Astrocyte (in vitro differentiated cells and primary cell): ENCODE results near the gene RETREG2. TPM values are rescaled to one million over a fixed set of nuclear protein-coding genes. Genes with fewer than 3 reads are reported as not detected.

Source experiments
- DNase-seq: peaks from one replicate; pipeline ENCODE4 v3.0.0-alpha.2; 2010; ENCODE audit warnings: low read depth
- FAIRE-seq: peaks from 2 replicates; lab custom pipeline; 2011; peaks lifted over from hg19 to GRCh38; lab: Jason Lieb, UNC
- H2AFZ ChIP-seq: 2 replicates; pipeline ENCODE4 v1.6.0; 2012; ENCODE audit warnings: low read depth, low read length, inconsistent platforms
- H3K27ac ChIP-seq: 2 replicates; pipeline ENCODE4 v1.5.1; 2011; ENCODE audit warnings: low read depth, low read length, inconsistent platforms
- H3K27me3 ChIP-seq: 2 replicates; pipeline ENCODE4 v1.6.0; 2011; ENCODE audit warnings: low read length, inconsistent platforms; ENCODE audit not compliant: insufficient read depth
- H3K36me3 ChIP-seq: 2 replicates; pipeline ENCODE4 v1.5.1; 2011; ENCODE audit warnings: low read length, inconsistent platforms; ENCODE audit not compliant: insufficient read depth
- H3K4me1 ChIP-seq: 2 replicates; pipeline ENCODE4 v1.5.1; 2011; ENCODE audit warnings: low read length, inconsistent platforms; ENCODE audit not compliant: insufficient read depth
- H3K4me2 ChIP-seq: 2 replicates; pipeline ENCODE4 v1.6.0; 2012; ENCODE audit warnings: low read length, inconsistent platforms
- H3K4me3 ChIP-seq: 2 replicates; pipeline ENCODE4 v1.5.1; 2011; ENCODE audit warnings: low read depth, mild to moderate bottlenecking, low read length, inconsistent platforms; ENCODE audit not compliant: insufficient read depth
- H3K79me2 ChIP-seq: 2 replicates; pipeline ENCODE4 v1.6.0; 2012; ENCODE audit warnings: mild to moderate bottlenecking, low read length, inconsistent platforms; ENCODE audit not compliant: insufficient read depth
- H3K9ac ChIP-seq: 2 replicates; pipeline ENCODE4 v1.6.0; 2012; ENCODE audit warnings: mild to moderate bottlenecking, low read length, inconsistent platforms
- H3K9me3 ChIP-seq: 2 replicates; pipeline ENCODE4 v1.5.1; 2012; ENCODE audit warnings: low read depth, mild to moderate bottlenecking, low read length, inconsistent platforms; ENCODE audit not compliant: insufficient read depth
- H4K20me1 ChIP-seq: 2 replicates; pipeline ENCODE4 v1.6.0; 2012; ENCODE audit warnings: low read length, inconsistent platforms; ENCODE audit not compliant: insufficient read depth
- H3K27ac Mint-ChIP-seq: one replicate; pipeline ENCODE4 v1.8.0; 2021; ENCODE audit warnings: mild to moderate bottlenecking, mixed read lengths; ENCODE audit not compliant: unreplicated experiment
- H3K27me3 Mint-ChIP-seq: one replicate; pipeline ENCODE4 v1.8.0; 2021; ENCODE audit warnings: low read depth, mixed read lengths; ENCODE audit not compliant: unreplicated experiment
- H3K36me3 Mint-ChIP-seq: one replicate; pipeline ENCODE4 v1.8.0; 2021; ENCODE audit warnings: low read depth, mixed read lengths; ENCODE audit not compliant: unreplicated experiment
- H3K4me1 Mint-ChIP-seq: one replicate; pipeline ENCODE4 v1.8.0; 2021; ENCODE audit warnings: low read depth, mixed read lengths; ENCODE audit not compliant: unreplicated experiment
- H3K4me3 Mint-ChIP-seq: one replicate; pipeline ENCODE4 v1.8.0; 2021; ENCODE audit warnings: mild to moderate bottlenecking, moderate library complexity, mixed read lengths; ENCODE audit not compliant: unreplicated experiment
- H3K9me3 Mint-ChIP-seq: one replicate; pipeline ENCODE4 v1.8.0; 2021; ENCODE audit warnings: mild to moderate bottlenecking, mixed read lengths; ENCODE audit not compliant: unreplicated experiment
- EZH2 ChIP-seq: IDR thresholded peaks from 2 replicates; pipeline ENCODE4 v1.6.1; 2012; ENCODE audit warnings: mild to moderate bottlenecking, low read length, inconsistent platforms; ENCODE audit not compliant: insufficient read depth
- total RNA-seq: library from RNA; stranded (reverse); gene quantifications from 2 replicates; pipeline ENCODE4 v1.2.1, GENCODE V29; 2021
- TF ChIP-seq, protein P1 (sequence below): IDR thresholded peaks from 2 replicates; pipeline ENCODE4 v1.5.1; 2011; ENCODE audit warnings: low read depth, mild to moderate bottlenecking, inconsistent platforms, low read length, moderate library complexity; ENCODE audit not compliant: insufficient read depth

Gene RETREG2
- total RNA-seq, 1 donor from 2014 or later = 54.8 TPM

DNA sequence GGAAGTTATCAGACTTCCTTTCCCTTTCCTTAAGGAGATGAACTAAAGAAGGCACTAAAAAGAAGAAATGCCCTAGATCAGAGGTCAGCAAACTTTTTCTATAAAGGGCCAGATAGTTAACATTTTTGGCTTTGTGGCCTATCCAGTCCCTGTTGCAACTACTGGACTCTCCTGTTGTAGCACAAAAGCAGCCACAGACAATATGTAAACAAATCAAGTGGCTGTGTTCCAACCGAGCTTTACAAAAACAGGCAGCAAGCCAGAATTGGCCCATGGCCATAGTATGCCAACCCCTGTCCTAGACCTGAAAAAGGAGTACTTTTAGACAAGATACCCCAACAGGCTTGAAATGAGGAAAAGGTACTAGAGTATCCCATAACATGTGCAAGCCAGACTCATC, 28.4 kb upstream of the RETREG2 start:
- Histone ChIP-seq H3K4me1 (no peaks in the 10 kb centered on the region), H3K36me3 (no peaks in the 10 kb centered on the region), H3K27me3 (no peaks in the 10 kb centered on the region), H3K27ac (no peak overlapping the region), H3K4me3 (no peak overlapping the region), H3K9ac (no peak overlapping the region), H2AFZ (no peak overlapping the region), H3K79me2 (no peaks in the 10 kb centered on the region), H4K20me1 (no peaks in the 10 kb centered on the region), H3K9me3 (no peaks in the 10 kb centered on the region), H3K4me2 (no peak overlapping the region)
- DNase-seq = no peak
- H3K27me3 Mint-ChIP-seq = no peaks in the 10 kb centered on the region
- H3K9me3 Mint-ChIP-seq = no peaks in the 10 kb centered on the region
- H3K4me1 Mint-ChIP-seq = no peaks in the 10 kb centered on the region
- H3K36me3 Mint-ChIP-seq = peaks cover 14% of the 10 kb centered on the region
- no peak overlapping the region for H3K4me3 Mint-ChIP-seq
- no peak overlapping the region for H3K27ac Mint-ChIP-seq
- FAIRE-seq = no peak
- TF ChIP-seq EZH2 = no peak

GRCh38 chr2:219155054-219155644, 22.9 kb upstream of the RETREG2 start:
- TF ChIP-seq, protein P1, sequence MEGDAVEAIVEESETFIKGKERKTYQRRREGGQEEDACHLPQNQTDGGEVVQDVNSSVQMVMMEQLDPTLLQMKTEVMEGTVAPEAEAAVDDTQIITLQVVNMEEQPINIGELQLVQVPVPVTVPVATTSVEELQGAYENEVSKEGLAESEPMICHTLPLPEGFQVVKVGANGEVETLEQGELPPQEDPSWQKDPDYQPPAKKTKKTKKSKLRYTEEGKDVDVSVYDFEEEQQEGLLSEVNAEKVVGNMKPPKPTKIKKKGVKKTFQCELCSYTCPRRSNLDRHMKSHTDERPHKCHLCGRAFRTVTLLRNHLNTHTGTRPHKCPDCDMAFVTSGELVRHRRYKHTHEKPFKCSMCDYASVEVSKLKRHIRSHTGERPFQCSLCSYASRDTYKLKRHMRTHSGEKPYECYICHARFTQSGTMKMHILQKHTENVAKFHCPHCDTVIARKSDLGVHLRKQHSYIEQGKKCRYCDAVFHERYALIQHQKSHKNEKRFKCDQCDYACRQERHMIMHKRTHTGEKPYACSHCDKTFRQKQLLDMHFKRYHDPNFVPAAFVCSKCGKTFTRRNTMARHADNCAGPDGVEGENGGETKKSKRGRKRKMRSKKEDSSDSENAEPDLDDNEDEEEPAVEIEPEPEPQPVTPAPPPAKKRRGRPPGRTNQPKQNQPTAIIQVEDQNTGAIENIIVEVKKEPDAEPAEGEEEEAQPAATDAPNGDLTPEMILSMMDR = peak; percentile 41
- no peak for TF ChIP-seq EZH2
- Mint-ChIP-seq H3K4me1 (peaks cover 18% of the 10 kb centered on the region), H3K36me3 (peaks cover 4% of the 10 kb centered on the region), H3K27ac (no peak overlapping the region), H3K9me3 (no peaks in the 10 kb centered on the region), H3K4me3 (no peak overlapping the region), H3K27me3 (no peaks in the 10 kb centered on the region)
- FAIRE-seq (no peak), DNase-seq (peak; percentile 17)
- Histone ChIP-seq H2AFZ (no peak overlapping the region), H3K9ac (no peak overlapping the region), H3K79me2 (no peaks in the 10 kb centered on the region), H3K4me2 (no peak overlapping the region), H3K27me3 (no peaks in the 10 kb centered on the region), H3K4me1 (peaks cover 4% of the 10 kb centered on the region), H3K4me3 (no peak overlapping the region), H3K9me3 (no peaks in the 10 kb centered on the region), H3K36me3 (peaks cover 4% of the 10 kb centered on the region), H3K27ac (no peak overlapping the region), H4K20me1 (no peaks in the 10 kb centered on the region)

GRCh38 chr2:219157396-219157795, 20.7 kb upstream of the RETREG2 start:
- Mint-ChIP-seq H3K27me3 (peaks cover 3% of the 10 kb centered on the region), H3K36me3 (peaks cover 4% of the 10 kb centered on the region), H3K9me3 (no peaks in the 10 kb centered on the region), H3K4me3 (no peak overlapping the region), H3K4me1 (peaks cover 18% of the 10 kb centered on the region), H3K27ac (no peak overlapping the region)
- no peak overlapping the region for H3K27ac ChIP-seq
- no peak for TF ChIP-seq EZH2
- TF ChIP-seq, protein P1 = no peak
- FAIRE-seq = no peak
- H3K4me1 ChIP-seq = peaks cover 4% of the 10 kb centered on the region
- H3K9me3 ChIP-seq = no peaks in the 10 kb centered on the region
- H3K79me2 ChIP-seq = no peaks in the 10 kb centered on the region
- no peaks in the 10 kb centered on the region for H3K27me3 ChIP-seq
- no peak overlapping the region for H2AFZ ChIP-seq
- no peak overlapping the region for H3K4me3 ChIP-seq
- H3K36me3 ChIP-seq = peaks cover 4% of the 10 kb centered on the region
- DNase-seq = no peak
- H3K9ac ChIP-seq = no peak overlapping the region
- no peak overlapping the region for H3K4me2 ChIP-seq
- H4K20me1 ChIP-seq = no peaks in the 10 kb centered on the region
